Fibroblast of skin of right biceps (primary cell): Measurements from ENCODE around the gene PAAF1.
"Not testable (repeated sequence)": the region's sequence is repeated elsewhere in the genome, so short reads cannot be mapped to it uniquely, and the experiment has no call there.

Experiments
- DNase-seq: peaks from one replicate; pipeline ENCODE4 v3.0.0-alpha.2; 2013

PAAF1 gene, protein sequence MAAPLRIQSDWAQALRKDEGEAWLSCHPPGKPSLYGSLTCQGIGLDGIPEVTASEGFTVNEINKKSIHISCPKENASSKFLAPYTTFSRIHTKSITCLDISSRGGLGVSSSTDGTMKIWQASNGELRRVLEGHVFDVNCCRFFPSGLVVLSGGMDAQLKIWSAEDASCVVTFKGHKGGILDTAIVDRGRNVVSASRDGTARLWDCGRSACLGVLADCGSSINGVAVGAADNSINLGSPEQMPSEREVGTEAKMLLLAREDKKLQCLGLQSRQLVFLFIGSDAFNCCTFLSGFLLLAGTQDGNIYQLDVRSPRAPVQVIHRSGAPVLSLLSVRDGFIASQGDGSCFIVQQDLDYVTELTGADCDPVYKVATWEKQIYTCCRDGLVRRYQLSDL

DNA sequence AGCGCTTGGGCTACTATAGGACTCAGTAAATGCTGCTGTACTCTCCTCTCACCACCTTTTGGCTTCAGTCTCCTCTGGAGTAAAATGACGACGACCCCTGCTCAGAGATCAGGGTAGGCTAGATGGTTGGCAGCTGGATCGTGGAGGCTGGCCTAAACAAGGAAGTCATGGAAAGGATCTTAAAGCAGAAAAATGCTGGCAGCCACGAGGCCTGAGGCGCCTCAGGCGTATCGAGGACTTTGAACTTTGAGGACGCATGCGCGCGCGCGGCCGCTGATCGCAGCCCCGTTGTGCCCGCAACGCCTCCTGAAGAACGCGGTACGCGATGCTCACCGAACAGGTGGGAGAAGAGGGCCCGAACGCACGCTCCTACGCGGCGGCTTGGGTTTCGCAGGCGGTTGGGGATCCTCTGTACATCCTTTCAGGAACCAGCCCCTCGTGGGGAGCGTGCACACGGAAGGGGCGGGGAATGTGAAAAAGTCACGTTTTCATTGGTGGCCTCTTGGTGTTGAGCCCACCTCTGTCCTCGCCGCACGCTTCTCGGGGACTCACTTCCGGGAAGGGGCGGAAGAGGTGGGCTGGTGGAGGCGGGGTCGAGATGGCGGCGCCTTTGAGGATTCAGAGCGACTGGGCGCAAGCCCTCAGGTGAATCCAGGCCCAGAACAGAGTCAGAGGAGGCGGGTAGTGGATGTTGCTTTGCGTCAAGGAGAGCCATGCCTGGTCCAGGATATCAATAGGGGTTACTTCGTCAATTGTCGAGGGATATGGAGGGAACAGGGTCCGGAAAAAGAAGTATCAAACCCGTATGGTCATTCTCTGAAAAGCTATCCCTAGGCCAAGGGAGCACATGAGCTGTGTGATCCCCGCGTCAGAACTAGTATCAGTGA lies at the start of gene PAAF1, which contains the start of gene COA4:
TSS of gene PAAF1 (plus strand) at position 576 of the 887 bp plus-strand sequence. CDS start at position 599, 23 bp downstream.
TSS of gene COA4 (minus strand) at position 423 of the 887 bp plus-strand sequence. CDS start 3,468 bp downstream, outside the sequence.
- DNase-seq = peak; percentile 96

DNA sequence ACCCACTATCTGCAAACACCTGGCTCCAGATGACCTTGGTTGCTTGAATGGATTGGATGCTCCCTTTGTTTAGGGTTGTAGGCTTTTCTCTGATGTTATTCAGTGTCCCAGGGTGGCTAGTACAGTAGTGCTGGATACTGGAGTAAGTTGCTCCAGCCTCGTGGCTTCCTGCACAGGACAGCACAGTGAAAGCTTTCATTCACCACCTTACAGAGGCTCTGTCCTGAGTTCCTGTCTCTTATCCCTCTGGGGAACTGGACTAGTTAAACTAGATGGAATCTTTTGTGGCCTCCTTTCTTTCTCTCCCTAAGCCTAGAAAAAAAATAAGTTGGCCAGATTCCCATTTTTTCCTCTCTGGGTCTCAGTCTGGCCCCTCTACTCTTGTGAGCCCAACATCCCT lies 46.5 kb upstream of the PAAF1 start:
- DNase-seq = no peak

DNA sequence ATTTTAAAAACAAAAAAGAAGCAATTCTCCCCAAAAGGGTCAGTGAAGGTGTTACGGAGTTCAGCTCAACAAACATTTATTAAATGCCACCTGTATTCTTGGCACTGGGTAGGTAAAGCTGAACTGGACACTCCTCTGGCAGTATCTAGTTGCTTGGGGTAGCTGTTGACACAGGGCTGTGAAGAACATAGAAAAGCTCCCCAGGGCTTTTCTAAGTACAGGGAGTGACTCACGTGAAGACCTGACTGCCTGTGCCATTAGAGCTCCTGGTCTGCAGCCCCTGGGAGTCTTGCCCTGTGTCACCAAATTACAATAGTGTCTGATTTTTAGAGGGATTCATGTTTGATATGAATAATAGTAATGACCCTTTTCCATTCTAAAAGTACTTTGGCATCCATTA lies 43.7 kb upstream of the PAAF1 start:
- DNase-seq = no peak

DNA sequence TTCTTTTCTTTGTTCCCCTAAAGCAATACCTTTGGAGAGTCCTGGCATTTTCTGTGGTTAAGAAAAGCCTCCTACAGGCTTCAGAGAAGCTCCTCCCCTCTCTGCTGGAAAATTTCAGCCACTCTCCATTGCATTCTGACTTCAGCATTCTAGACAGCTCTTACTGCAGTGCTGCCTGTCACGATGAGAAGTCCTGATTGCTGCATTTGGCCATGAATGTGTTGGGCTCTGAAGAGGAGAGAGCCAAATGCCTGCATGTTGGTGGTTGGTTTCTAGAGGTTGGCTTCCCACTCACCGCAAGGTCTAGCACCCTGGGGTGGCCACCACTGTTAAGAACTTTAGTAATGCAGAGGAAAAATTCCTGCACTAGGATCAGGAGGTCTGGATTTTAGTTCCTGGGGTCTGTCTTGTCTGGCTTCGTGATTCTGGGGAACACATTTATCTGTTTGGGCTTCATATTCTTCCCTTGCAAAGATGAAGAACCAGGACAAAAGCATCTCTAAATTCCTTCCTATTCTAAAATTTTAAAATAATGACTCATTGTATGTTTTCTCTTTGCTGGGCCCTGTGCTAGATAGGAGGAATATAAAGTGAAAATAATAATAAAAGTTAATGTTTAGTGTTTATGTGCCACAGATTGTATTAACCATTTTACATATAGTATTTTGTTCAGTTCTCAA lies 38.2 kb upstream of the PAAF1 start:
- peak; percentile 45 for DNase-seq

DNA sequence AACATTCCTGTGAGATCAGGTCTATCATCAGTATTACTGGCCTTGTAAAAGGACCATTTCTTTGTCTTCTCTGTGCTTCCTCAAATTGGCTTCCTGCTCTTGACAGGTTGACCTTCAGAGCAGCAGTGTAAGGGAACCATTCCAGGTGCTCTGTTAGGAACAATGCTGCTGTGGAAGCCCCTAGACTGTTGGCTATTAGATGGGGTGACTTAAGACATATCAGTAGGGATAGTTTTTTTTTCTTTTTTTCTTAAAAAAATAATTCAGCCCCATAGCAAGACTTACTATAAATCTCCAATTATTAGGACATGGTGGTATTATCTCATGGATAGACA lies 37.7 kb upstream of the PAAF1 start:
- no peak for DNase-seq

DNA sequence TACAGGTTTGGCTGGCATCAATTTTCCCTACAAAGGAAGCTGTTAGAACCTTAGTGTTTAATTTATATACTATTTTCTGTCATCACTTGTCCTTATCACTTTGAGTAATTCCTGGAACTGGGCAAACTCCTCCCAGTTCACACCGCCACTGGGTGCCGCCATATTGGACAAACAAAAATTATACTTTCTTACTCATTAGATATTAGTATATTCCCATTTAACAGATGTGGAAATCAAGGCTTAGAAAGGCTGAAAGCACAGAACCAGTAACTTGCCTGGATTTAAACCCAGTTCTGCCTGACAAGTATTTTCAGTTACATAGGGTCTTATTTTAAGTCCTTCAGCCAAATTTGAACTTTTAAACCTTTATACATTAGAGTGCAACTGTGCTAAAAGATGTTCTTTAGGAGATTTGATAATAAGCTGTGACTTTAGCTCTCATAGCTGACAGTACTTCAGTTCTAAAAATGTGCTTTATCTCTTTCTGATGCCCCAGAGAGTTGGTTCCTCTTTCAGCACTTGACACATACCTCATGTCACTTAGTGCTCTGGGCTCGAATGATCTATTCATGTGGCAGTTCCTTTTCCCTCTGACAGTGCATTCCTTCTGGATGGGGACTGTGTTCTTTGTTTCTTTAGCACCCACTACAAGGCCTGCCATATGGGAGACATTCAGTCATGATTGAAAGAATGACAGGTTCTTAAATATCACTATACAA lies 25.6 kb upstream of the PAAF1 start:
- no peak for DNase-seq

DNA sequence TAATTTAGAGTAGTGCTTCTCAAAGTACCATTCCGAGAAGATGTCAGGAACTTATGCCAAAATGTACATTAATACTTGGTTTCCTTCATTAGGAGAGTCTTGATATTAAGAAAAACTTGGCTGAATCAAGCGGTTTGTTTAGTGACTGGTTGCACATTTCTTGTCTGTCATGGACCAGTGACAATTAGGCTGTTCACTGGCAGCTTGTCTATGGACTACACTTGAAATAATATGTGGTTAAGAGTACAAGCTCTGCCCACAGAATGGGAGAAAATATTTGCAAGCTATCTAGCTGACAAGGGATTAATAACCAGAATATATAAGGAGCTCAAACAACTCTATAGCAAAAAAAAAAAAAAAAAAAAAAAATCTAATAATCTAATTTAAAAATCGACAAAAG lies 24.8 kb upstream of the PAAF1 start:
- no peak for DNase-seq

DNA sequence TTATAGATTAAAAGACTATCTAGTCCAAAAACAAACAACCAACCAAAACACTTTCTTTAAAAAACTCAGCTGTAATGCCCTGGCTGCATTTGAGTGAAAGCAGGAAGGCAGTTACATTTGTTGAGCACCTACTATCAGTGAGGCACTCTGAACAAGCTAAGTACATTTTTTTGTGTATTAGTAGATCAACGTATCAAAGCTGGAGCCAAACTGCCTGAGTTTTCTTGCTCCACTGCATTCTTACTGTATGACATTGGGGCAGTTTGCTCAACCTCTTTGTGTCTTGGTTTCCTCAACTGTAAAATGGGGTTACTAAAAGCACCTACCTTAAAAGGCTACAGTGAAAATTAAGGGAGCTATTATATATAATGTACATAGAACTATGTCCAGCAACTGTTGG lies 22.1 kb upstream of the PAAF1 start:
- DNase-seq = peak; percentile 30

DNA sequence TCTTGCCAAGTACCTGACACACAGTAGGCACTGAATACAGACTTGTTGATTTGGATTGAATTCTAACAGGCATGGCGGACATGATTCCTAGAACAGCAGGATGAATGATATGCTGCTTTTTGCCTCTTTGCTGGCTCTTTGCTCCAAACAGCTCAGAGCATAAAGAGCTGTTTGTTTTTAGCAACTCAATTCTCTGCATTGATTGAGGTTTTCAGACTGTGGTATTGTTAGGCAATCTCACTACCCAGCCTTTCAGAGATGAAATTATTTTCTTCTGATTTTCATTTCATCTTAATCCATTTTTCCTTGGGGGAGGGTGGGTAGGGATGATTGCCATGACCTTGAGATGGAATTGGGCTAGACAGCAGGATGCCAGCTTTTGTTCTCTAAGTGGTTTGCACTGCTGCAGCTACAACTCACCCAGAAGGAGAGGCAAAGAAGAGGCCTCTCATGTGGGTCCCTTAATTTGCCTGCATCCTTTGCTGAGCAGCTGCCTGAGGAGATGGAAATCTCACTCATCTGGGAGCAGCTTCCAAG lies 20.7 kb upstream of the PAAF1 start:
- no peak for DNase-seq

DNA sequence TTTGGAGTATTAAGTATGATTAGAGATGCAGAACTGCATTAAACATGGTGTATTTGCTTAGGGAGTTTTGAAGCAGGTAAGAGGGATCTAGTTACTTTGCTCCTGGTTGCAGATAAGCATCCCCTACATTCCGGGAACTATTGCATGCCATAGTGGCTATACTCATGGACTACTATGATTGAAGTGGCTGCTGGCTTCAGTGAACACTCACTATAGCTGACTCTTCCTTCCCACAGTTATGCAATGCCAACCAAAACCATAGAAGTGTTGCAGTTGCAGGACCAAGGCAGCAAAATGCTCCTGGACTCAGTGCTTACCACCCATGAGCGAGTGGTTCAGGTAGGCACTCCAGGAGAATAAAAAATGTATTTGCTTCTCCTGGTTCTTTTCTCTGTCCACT lies 17.1 kb upstream of the PAAF1 start:
- DNase-seq = no peak

DNA sequence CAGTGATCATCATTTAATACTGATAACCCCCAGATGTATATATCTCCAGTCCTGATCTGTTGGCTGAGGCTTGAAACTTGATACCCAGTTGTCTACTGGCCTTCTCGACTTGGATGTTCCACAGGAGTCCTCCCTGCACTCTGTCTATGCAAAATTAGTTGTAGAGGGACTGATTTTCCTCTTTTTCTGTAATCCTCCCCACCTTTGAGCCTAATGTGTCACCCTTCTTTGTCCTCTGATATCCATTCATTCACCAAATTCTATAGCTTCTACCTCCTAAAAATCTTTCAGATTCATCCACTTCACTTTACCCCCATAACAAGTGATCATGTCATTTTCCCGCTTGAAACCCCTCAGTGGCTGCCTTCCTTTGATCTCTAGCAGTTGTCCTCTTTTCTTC lies 16.6 kb upstream of the PAAF1 start:
- DNase-seq = no peak

DNA sequence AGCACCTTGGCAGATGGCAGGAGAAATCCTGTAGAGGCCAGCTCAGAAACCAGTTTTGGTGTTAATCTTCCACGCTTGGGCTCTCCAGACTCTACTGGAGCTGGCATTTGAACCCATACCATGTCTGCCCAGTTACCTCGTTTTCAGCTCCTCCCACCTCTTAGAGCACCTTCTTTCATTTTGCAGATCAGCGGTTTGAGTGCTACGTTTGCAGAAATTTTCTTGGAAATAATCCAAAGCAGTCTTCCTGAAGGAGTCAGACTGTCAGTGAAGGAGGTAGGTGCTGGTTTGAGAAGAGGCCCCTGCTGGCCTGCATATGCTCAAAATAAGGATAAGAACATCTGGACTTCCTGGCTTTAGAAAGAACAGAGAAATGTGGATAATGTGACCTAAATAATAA lies 13.8 kb upstream of the PAAF1 start:
- no peak for DNase-seq

DNA sequence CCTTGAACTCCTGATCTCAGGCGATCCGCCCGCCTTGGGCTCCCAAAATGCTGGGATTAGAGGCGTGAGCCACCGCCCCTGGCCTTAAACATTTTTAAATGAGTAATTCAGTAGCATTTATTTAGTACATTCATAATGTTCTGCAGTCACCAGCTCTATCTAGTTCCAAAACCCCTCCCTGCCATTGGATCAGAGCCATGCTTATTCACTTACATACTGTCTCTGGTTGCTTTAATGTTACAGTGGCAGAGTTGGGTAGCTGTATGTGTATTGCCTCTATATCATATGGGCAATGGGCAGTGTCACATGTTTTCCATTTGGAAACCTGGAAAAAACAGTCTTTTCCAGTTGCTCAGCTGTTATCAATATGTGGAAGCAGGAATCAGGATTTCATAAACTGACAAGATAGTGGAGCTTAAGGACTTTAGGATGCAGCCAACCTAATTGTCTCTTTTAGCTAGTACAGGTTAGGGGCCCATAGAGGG lies 10.7 kb upstream of the PAAF1 start:
- peak; percentile 69 for DNase-seq

DNA sequence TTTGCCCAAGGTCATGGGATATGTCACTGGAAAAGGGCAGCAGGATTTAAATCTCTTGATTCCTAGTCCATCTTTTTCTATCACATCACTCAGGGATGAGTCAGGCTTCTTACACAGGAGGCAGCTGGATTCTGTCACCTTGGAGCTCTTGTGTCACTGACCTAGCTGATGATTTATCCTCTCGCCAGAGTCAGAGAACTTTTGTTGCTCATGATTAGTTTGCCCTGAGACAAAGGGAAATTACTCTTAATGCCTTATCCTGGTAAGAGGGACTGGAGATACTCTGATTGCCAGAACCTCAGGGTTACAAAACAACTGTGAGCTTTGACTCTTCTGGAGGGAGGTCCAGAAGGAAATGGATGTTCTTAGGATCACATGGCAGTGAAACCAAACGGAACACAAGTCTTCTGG lies 10.2 kb upstream of the PAAF1 start:
- DNase-seq = peak; percentile 86

DNA sequence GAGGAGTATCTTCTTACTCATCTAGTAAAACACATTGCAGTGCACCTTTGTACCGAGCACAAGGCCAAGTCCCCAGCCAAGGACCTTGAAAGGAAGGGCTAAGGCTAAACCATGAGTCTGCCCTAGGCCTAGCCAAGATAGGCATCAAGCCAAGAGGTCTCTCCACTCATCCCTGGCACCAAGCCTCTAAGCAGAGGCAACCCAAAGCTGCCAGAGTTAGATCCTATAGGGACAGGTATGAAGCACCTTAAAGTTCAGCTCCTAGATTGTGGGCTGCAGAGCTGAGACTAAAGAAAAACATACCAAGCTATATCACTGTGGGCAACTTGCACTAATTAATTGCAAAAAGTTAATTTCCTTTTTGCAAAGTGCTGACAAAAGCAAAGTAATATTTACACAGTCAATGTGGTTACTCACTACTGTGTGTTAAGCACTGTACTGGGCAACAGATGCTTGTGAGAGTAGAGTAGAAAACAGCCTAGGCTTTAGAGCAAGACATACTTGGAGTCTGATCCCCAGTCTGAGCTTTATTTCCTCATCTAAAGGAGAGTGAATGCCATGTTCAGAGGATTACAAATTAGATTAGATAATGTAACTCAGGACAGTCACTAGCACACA lies 7.4 kb upstream of the PAAF1 start:
- no peak for DNase-seq

DNA sequence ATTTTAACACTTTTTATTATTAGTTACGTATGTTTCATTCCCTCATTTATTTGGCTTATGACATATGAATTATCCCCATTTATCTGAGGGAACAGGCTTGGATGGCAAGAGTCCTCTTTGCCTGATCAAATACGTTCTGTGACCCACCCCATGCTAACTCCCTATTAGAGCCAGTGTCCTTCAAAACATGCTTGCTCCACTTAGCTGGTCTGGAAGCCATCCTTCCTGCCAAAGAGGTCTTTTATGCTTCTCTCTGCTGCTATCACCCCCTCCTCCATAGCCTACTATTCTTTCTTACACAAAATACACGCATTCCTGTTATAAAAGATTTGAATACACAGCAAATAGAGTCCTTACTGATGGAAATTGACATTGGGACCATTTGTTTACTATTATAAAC lies 6.5 kb upstream of the PAAF1 start:
- DNase-seq = no peak

DNA sequence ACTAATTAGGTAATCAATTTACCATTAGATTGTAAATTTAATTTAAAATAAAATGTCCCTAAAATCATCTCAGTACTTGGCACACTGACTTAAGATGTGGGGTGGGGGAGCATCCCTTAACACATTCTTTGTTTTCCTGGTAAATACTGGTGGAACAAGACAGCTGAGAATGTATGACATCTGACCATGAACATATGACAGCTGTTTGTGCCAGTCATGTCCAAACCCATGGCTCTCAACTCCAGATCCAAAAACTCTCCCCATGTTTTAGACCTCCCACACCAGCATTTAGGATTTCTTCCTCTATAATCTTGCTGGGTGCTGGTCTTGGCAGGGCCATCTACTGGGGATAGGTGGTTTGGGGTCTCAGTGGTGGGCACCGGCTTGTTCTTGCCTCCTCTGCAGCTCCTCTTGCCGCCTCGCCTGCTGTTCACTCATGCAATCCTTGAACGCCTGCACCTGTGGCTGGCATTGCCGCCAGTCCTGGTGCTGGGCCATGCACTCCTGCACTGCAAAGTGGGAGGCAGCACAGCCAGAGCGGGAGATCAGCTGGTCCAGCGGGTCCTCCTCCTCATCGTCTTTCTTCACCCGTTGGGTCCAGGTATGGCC lies 3.9 kb upstream of the PAAF1 start:
- DNase-seq = no peak

DNA sequence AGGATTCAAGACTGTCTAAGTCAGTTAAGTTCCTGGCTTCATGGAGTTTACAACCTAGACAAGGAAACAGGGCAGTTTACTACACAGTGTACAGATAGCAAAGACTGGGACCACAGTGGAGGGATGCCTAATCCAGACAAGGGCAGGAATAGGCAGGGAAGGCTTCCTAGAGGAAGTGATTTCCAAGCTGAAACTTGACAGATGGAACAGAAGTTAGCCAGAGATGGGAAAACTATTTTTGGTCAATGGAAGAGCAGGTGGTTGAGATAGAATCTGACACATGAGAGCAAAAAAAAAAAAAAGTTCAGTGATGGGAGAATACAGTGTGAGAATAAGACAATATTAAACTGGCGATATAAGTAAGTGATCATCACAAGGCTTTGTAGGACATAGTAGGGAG lies 1.4 kb upstream of the PAAF1 start:
- no peak for DNase-seq

DNA sequence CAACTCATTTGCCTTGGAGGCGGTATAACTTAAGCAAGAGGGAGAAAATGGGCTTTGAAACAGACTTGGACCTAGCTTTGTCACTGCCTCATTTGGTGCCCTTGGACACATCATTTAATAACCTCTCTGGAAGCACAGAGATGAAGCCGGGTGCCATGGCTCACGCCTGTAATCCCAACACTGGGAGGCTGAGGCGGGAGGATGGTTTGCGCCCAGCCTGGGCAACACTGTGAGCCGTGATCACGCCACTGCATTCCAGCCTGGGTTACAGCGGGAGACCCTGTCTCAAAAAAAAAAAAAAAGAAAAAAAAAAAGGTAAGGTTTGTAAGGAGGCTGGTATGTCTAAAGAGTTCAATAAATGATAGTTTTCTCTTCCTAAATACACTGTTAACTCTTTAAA lies 959 bp upstream of the PAAF1 start:
- DNase-seq = no peak

DNA sequence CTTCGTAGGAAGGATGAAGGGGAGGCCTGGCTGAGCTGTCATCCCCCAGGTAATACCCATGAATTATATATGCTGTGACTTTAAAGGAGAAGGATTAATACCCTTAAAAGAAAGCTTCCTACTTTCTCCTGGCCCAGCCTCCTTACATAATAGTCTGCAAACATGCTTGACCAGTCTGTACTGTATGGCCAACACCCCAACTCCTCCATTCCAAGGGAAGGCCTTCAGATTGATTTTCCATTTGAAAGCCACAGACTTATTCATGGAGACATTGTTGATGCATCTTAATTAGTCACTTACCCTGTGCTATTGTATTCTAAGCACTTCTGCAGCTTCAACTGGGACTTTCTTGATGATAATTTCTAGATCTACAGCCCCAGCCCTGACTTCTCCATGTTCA lies 2.0 kb downstream of the PAAF1 start:
- DNase-seq = no peak

DNA sequence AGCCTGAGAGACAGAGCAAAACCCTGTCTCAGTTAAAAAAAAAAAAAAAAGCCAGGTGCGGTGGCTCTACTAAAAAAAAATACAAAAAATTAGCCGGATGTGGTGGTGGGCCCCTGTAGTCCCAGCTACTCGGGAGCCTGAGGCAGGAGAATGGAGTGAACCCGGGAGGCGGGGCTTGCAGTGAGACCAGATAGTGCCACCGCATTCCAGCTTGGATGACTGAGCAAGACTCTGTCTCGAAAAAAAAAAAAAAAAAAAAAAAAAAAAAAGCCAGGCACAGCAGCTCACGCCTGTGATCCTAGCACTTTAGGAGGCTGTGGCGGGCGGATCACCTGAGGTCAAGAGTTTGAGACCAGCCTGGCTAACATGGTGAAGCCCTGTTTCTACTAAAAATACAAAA lies 3.6 kb downstream of the PAAF1 start:
- DNase-seq = not testable (repeated sequence)
